Frontal cortex (tissue), 4 donors: ENCODE data around the gene MAEA. TPM values are rescaled to one million over a fixed set of nuclear protein-coding genes. Genes with fewer than 3 reads are reported as not detected.
A peak's percentile ranks its signal among the peaks of the same experiment; 100 is the strongest.
"Not testable (repeated sequence)": the region's sequence is repeated elsewhere in the genome, so short reads cannot be mapped to it uniquely, and the experiment has no call there.

ENCODE experiments used
- DNase-seq, 2 donors: peaks; one replicate each; pipeline ENCODE4 v3.0.0; 2012; ENCODE audit warnings: low spot score in 2 of 2
- FAIRE-seq: peaks from 2 replicates; lab custom pipeline; 2012; peaks lifted over from hg19 to GRCh38; lab: Jason Lieb, UNC
- total RNA-seq: library from RNA; depleted of rRNA; stranded (reverse); fragments of >200 nt; gene quantifications from one replicate; pipeline ENCODE4 v1.2.3, GENCODE V29; 2014
- donor health status: control.
- donor health status: control.
- donor health status: control.

The MAEA gene
- total RNA-seq, 1 donor from 2014 or later: 31.4 TPM

GRCh38 chr4:1276984-1277383 is 12.7 kb upstream of the MAEA start:
- FAIRE-seq: no peak
- no peak for DNase-seq

DNA sequence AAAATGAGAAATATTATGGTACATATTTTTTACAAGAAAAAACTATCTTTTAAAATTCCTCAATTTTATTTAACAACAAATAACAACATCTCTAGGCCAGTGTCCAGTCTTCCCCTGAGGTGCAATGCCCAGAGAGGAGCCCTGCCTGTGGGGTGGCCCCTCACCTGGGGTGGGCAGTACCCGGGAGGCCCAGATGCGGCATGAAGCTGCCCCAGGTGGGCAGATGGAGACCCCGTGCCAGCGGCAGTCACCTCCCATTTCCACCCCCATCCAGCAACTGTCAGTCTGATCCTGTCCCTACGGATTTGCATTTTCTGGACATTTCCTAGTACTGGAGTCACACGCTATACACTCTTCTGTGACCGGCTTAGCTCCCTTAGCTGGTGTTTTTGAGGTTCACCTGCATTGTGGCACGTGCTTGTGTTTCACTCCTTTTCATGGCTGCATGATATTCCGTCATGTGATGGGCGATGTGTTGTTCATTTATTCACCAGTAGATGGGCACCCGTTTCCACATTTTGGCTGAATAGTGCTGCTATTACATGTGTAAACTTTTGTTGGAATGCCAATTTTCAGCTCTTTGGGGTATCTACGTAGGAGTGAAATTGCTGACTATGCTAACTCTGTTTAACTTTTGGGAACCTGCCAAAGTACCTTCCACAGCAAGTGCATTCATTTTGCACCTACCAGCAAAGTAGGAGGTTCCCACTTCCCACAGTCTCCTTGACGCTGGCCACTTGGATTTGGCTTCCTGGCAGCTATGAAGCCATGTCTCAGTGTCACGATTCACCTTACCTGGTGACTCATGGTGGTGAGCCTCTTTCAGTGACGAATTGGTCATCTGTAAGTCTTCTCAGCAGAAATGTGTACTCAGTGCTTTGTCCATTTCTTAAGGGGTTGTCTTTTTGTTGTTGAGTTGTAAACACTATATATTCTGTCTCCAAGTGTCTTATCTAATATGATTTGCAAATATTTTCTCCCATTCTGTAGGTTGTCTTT is 11.7 kb upstream of the MAEA start:
- no peak for DNase-seq
- FAIRE-seq: no peak

DNA sequence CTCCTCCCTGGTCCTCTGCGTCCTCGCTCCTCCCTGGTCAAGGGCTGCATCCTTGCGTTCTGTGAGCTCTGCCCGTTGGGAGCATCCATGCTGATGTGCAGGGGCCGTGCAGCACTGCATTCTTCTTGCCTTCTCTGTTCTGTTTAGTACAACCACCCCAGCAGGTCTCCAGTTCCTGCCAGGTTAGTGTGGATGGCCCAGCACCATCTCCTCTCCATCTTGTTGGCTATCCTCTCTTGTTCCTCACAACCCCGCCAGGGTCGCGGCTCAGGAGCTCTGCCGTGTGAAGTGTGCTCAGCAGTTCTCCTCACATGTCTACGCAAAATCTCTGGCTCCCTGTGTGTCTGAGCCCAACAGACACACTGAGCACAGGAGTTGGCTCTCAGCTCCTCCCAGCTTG is 10.4 kb upstream of the MAEA start:
- DNase-seq (no peak), FAIRE-seq (no peak)

GRCh38 chr4:1283711-1284110 is 6.0 kb upstream of the MAEA start:
- FAIRE-seq (no peak), DNase-seq (no peak)

DNA sequence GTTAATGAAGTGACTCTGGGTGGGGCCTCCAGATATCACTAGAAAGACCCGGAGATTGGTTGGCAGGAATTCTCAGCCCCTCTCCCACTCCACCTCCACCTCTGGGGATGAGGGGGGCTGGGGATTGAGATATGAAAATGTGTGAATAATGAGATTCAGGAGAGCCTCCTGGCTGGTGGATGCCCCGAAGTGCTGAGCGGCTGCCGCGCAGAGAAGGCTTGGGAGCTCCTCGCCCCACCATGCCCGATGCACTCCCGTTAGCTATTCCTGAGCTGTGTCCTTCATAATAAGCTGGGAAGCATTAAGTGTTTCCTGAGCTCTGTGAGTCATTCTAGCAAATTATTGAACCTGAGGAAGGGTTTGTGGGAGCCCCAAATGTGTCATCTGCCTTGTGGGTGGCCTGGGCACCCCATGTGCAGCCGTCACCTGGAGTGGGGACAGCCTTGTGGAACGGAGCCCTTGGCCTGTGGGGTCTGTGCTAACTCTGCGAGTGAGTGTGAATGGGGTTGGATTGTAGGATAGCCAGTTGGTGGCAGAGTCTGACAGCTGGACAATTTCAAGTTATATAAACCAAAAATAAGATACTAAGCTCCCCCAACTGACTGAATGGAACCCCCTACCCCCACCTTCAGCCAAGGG is 4.4 kb upstream of the MAEA start:
- FAIRE-seq: no peak

DNA sequence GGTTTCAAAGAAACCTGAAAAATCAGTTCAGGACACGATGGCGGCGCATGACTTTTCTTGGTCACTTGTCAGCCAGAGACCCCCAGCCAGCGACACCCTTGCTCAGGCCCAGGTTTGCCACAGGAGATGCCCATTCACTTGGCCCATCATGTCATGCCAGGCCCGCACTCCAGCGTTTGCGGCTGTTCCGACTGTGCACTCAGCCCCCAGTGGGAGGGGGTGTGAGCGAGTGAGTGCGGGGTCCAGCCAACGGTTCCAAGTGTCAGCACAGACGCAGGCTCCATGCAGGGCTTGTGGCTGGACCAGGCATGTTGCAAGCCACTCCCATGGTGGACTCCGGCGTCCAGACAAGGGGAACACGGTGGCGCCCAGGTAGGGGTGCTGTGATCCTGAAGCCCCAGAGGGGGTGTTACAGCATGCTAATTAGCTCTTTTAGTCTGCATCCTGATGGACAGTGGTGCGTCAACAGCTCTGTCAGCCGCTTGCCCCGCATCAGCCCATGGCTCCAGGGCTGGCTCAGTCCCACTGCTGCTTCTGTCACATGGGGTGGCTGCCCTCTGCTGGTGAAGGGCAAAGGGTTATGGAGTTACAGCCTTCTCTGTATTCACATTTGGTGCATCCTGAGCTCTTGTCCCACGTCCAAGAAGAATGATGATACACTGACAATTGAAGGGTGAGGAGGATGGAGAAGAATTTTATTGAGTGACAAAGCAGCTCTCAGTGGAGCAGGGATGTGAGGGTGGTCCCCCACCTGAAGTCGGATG is 3.7 kb upstream of the MAEA start:
- DNase-seq (no peak), FAIRE-seq (no peak)

More for the DNA sequence above, 4.4 kb upstream of the MAEA start:
- DNase-seq: no peak

GRCh38 chr4:1288786-1289185 is 905 bp upstream of the MAEA start:
- DNase-seq (no peak), FAIRE-seq (no peak)

DNA sequence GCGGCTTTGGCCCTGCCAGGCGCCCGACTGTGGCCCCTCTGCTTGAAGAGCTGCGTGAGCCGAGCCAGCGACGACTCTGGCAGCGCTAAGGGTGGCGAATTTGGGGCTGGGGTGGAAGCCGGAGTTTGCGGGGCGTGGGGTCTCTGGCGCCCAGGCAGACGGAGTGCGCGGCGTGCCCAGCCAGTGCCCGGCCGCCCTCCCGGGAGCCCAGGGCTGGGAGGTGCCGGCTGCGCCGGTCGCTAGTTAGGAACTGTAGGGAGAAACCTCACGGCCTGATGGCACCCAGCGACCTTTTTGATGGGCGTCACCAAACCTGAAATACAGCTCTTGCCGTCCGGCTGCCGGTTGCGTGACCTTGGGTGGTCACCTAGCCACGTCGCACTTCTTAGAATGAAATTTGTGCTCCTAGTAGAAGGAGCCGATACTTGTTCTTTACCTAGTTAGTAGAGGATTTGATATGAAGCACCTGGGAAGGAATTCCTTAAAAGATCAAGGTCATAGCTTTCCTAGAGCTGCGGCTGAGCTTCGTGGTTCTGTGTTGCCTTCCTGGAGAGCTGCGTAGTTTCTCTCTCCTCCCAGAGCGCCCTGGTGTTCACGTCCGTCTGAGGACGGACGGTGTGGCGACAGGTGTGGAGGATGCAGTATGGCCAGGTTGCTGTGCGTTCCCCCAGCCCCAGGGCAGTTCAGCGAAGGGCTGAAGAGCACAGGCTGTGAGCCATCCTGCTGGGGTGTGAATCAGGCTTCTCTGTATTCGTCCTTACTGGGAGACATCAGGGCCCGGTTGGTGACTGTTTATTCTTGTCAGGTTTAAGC is 680 bp downstream of the MAEA start:
- no peak for FAIRE-seq

DNA sequence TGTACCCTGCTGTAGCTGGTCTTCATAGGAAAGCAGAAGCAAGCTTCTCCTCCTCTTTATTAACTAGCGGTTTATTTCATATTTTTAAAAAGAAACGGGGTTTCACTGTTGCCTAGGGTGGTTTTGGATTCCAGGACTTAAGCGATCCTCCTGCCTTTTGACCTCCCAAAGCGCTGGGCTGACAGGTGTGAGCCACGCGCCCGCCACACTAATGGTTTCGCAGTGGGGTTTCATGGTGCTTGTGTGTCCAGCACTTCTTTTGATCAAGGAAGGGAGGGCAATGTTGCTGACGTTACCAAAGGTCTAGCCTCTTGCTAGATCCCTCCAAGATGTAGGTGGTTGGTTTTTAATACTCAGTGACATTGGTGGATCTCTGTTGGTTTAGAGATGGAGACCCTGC is 1.4 kb downstream of the MAEA start:
- FAIRE-seq (no peak), DNase-seq (no peak)

More for the DNA sequence above, 680 bp downstream of the MAEA start:
- peak in 1 of 2 donors; percentile 46 for DNase-seq

GRCh38 chr4:1291996-1292702 is 2.5 kb downstream of the MAEA start:
- DNase-seq (no peak), FAIRE-seq (no peak)

- DNase-seq, FAIRE-seq: not testable (repeated sequence)
Observed at GRCh38 chr4:1292703-1293011, 3.0 kb downstream of the MAEA start.

DNA sequence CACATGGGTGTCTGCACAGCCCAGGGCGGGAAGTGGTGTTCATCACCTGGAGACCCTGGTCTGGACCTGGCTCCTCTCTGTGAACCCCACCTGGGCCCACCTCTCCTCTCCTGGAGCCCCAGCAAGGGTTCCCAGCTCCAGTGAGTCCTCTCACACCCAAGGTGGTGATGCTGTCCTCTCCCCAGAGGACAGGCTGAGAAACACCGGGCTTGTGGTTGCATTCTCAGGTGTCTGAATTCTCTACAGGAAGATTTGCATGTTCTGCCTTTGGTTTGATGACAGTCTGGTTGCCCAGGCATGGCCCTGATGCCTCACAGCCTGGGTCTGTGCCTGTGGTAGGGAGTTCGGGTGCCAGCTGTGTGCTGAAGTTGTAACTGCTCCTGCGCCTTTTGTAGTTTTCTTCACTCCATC is 3.8 kb downstream of the MAEA start:
- no peak for FAIRE-seq
- no peak for DNase-seq

- FAIRE-seq: no peak
- DNase-seq: no peak
Observed at GRCh38 chr4:1293991-1294390, 4.3 kb downstream of the MAEA start.

GRCh38 chr4:1294424-1294823 is 4.7 kb downstream of the MAEA start:
- DNase-seq (no peak), FAIRE-seq (no peak)

GRCh38 chr4:1294891-1295290 is 5.2 kb downstream of the MAEA start:
- DNase-seq (no peak), FAIRE-seq (no peak)

GRCh38 chr4:1295405-1296055 is 5.8 kb downstream of the MAEA start:
- FAIRE-seq (no peak), DNase-seq (no peak)

- no peak for DNase-seq
- FAIRE-seq: no peak
Observed at GRCh38 chr4:1296324-1297022, 6.8 kb downstream of the MAEA start.

- no peak for DNase-seq
- no peak for FAIRE-seq
Observed at GRCh38 chr4:1297023-1297395, 7.3 kb downstream of the MAEA start.
